Loucy (cell line): Measurements from ENCODE around the gene EMX2.

Experiments
- EZH2phosphoT487 ChIP-seq: fragments of 200-600 bp; IDR thresholded peaks from 2 replicates; pipeline ENCODE4 v1.6.1; 2018; ENCODE audit warnings: antibody characterized with exemption, mild to moderate bottlenecking, moderate library complexity, borderline replicate concordance
- TF ChIP-seq, protein P1 (sequence below): fragments of 200-600 bp; sonication (generic); conservative IDR thresholded peaks from 2 replicates; pipeline ENCODE4 v1.5.1; 2014; ENCODE audit warnings: mild to moderate bottlenecking, antibody characterized with exemption, low read length

DNA sequence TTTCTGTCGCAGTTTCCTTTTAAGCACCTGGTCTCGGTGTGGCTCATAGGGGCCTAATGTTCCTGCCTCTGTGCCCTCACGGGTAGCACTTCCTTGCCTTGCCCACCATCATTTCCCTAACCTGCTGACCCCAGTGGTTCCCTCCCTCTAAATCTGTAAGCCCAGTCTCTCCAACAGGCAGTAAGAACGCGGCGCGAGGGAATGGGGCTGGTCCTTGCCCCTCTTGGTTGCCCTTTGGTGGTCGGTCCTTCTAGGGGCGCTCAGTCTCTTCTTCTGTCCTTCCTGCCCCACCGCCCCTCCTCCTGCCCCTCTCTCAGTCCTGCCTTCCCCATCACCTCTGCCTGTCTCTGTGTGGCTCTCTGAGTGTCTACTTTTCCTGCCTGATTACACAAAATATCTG lies 21.2 kb downstream of the EMX2 start:
- TF ChIP-seq, protein P1, sequence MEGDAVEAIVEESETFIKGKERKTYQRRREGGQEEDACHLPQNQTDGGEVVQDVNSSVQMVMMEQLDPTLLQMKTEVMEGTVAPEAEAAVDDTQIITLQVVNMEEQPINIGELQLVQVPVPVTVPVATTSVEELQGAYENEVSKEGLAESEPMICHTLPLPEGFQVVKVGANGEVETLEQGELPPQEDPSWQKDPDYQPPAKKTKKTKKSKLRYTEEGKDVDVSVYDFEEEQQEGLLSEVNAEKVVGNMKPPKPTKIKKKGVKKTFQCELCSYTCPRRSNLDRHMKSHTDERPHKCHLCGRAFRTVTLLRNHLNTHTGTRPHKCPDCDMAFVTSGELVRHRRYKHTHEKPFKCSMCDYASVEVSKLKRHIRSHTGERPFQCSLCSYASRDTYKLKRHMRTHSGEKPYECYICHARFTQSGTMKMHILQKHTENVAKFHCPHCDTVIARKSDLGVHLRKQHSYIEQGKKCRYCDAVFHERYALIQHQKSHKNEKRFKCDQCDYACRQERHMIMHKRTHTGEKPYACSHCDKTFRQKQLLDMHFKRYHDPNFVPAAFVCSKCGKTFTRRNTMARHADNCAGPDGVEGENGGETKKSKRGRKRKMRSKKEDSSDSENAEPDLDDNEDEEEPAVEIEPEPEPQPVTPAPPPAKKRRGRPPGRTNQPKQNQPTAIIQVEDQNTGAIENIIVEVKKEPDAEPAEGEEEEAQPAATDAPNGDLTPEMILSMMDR, result no peak
- no peak for TF ChIP-seq EZH2phosphoT487
